Esophagus muscularis mucosa (tissue), 4 donors: Measurements from ENCODE around the gene SYPL2.

Source experiments
- CTCF ChIP-seq, 3 experiments: fragments of 200-600 bp in 2 of 3; fragments of 450-650 bp in 1 of 3; sonication (generic) in 2 of 3; IDR thresholded peaks; one replicate each; pipeline ENCODE4 v1.5.1; 2017 to 2019; ENCODE audit warnings: antibody characterized with exemption in 3 of 3, mild to moderate bottlenecking in 2 of 3, moderate library complexity in 1 of 3
- EP300 ChIP-seq: sonication (generic); formaldehyde crosslinking; IDR thresholded peaks from one replicate; pipeline ENCODE4 v1.6.1; 2017; ENCODE audit warnings: antibody characterized with exemption
- POLR2A ChIP-seq: fragments of 450-650 bp; IDR thresholded peaks from one replicate; pipeline ENCODE4 v1.6.1; 2017; ENCODE audit warnings: antibody characterized with exemption, moderate library complexity, mild to moderate bottlenecking, low read depth
- POLR2AphosphoS5 ChIP-seq, 2 donors: sonication (generic); formaldehyde crosslinking; IDR thresholded peaks; one replicate each; pipeline ENCODE4 v1.6.1; 2017; ENCODE audit warnings: antibody characterized with exemption in 2 of 2

GRCh38 chr1:109509176-109510134 lies 43.1 kb downstream of the SYPL2 start, which contains the start of gene AMIGO1:
- TF ChIP-seq CTCF (IDR thresholded peaks at IDR 0.05) = no peak
- TF ChIP-seq POLR2A = no peak
- no peak for TF ChIP-seq POLR2AphosphoS5 (IDR thresholded peaks at IDR 0.05)
- TF ChIP-seq EP300 = no peak
